Activated CD8-positive, alpha-beta T cell treated with anti-CD3 and anti-CD28 coated beads, Interleukin-2, amount 10 ng/mL, durations not matched to agents 7 days and 5 days (primary cell): ENCODE results near the gene SAFB2. TPM values are rescaled to one million over a fixed set of nuclear protein-coding genes. Genes with fewer than 3 reads are reported as not detected.

Experiments
- ATAC-seq: fragments of 150-1000 bp; cut with Tn5 transposase; one replicate; pipeline ENCODE4 v1.10.0; 2021; ENCODE audit warnings: moderate library complexity
- CTCF ChIA-PET: fragments of 350-600 bp; sonication (Branson Sonifier 250); formaldehyde crosslinking; loops from one replicate; lab custom pipeline; 2021; ENCODE audit warnings: antibody characterized with exemption; lab: Charles Lee
- POLR2A ChIA-PET: fragments of 350-600 bp; sonication (Branson Sonifier 250); formaldehyde crosslinking; loops from one replicate; lab custom pipeline; 2021; ENCODE audit warnings: antibody characterized with exemption; lab: Charles Lee
- DNase-seq: peaks from one replicate; pipeline ENCODE4 v3.0.0-alpha.2; 2020
- H3K27ac Mint-ChIP-seq: one replicate; pipeline ENCODE4 v1.8.0; 2021; ENCODE audit warnings: mild to moderate bottlenecking, mixed read lengths
- H3K27me3 Mint-ChIP-seq: one replicate; pipeline ENCODE4 v1.8.0; 2021; ENCODE audit warnings: low read depth, mixed read lengths
- H3K36me3 Mint-ChIP-seq: one replicate; pipeline ENCODE4 v1.8.0; 2021; ENCODE audit warnings: low read depth, mixed read lengths
- H3K4me1 Mint-ChIP-seq: one replicate; pipeline ENCODE4 v1.8.0; 2021; ENCODE audit warnings: low read depth, mixed read lengths
- H3K4me3 Mint-ChIP-seq: one replicate; pipeline ENCODE4 v1.8.0; 2021; ENCODE audit warnings: mild to moderate bottlenecking, mixed read lengths
- H3K9me3 Mint-ChIP-seq: one replicate; pipeline ENCODE4 v1.8.0; 2022; ENCODE audit warnings: mixed read lengths; ENCODE audit not compliant: insufficient read depth
- total RNA-seq, 2 experiments: library from RNA; stranded (reverse); gene quantifications; one replicate each; pipeline ENCODE4 v1.2.3, GENCODE V29; 2021

The SAFB2 gene
- total RNA-seq, 2 experiments from 2014 or later, result 84.2 to 96.6 TPM

GRCh38 chr19:5572556-5573286, 49.9 kb downstream of the SAFB2 start:
- Mint-ChIP-seq H3K36me3 (no peaks in the 10 kb centered on the region), H3K4me3 (no peak overlapping the region), H3K4me1 (no peaks in the 10 kb centered on the region), H3K9me3 (no peaks in the 10 kb centered on the region), H3K27me3 (no peaks in the 10 kb centered on the region), H3K27ac (no peak overlapping the region)
- DNase-seq (no peak), ATAC-seq (no peak)
- ChIA-PET POLR2A (interaction anchor here (0.6 kb wide), 1 partner anchor 850 kb away, joined by 3 read pairs; no protein-coding TSS in a partner anchor), CTCF (interaction anchor here (0.6 to 1.1 kb wide), 2 partner anchors 24 to 1620 kb away, joined by 3 to 4 read pairs; no protein-coding TSS in a partner anchor)

- no peak for ATAC-seq
- Mint-ChIP-seq H3K27ac (no peak overlapping the region), H3K4me3 (no peak overlapping the region), H3K9me3 (no peaks in the 10 kb centered on the region), H3K4me1 (no peaks in the 10 kb centered on the region), H3K36me3 (no peaks in the 10 kb centered on the region), H3K27me3 (no peaks in the 10 kb centered on the region)
- ChIA-PET POLR2A (no interaction called here), CTCF (no interaction called here)
- no peak for DNase-seq
These were observed 50.8 kb downstream of the SAFB2 start for GRCh38 chr19:5571777-5572176.

GRCh38 chr19:5567970-5568407, 54.6 kb downstream of the SAFB2 start:
- no peaks in the 10 kb centered on the region for H3K36me3 Mint-ChIP-seq
- CTCF ChIA-PET, result no interaction called here
- H3K27me3 Mint-ChIP-seq, result peaks cover 7% of the 10 kb centered on the region
- POLR2A ChIA-PET, result no interaction called here
- no peak overlapping the region for H3K4me3 Mint-ChIP-seq
- DNase-seq (no peak), ATAC-seq (no peak)
- no peaks in the 10 kb centered on the region for H3K4me1 Mint-ChIP-seq
- no peaks in the 10 kb centered on the region for H3K9me3 Mint-ChIP-seq
- H3K27ac Mint-ChIP-seq, result no peak overlapping the region

GRCh38 chr19:5567360-5567969, 55.1 kb downstream of the SAFB2 start, which contains the start of gene TINCR:
Gene TINCR (minus strand): TSS chr19:5567953.
- no peak within 1 kb of the TSS for H3K27ac Mint-ChIP-seq
- no peaks in the 10 kb centered on the region for H3K4me1 Mint-ChIP-seq
- no peak for ATAC-seq
- no peak for DNase-seq
- no peak within 1 kb of the TSS for H3K4me3 Mint-ChIP-seq
- no peaks in the 10 kb centered on the region for H3K36me3 Mint-ChIP-seq
- peaks cover 7% of the 10 kb centered on the region for H3K27me3 Mint-ChIP-seq
- no peaks in the 10 kb centered on the region for H3K9me3 Mint-ChIP-seq
- POLR2A ChIA-PET, result no interaction called here
- CTCF ChIA-PET, result no interaction called here

GRCh38 chr19:5564930-5565329, 57.6 kb downstream of the SAFB2 start:
- no peak for DNase-seq
- peaks cover 7% of the 10 kb centered on the region for H3K27me3 Mint-ChIP-seq
- ATAC-seq, result no peak
- no peaks in the 10 kb centered on the region for H3K4me1 Mint-ChIP-seq
- H3K9me3 Mint-ChIP-seq, result peaks cover 4% of the 10 kb centered on the region
- H3K36me3 Mint-ChIP-seq, result no peaks in the 10 kb centered on the region
- H3K4me3 Mint-ChIP-seq, result no peak overlapping the region
- POLR2A ChIA-PET, result no interaction called here
- CTCF ChIA-PET, result no interaction called here
- H3K27ac Mint-ChIP-seq, result no peak overlapping the region

GRCh38 chr19:5563935-5564612, 58.5 kb downstream of the SAFB2 start:
- no peak for ATAC-seq
- CTCF ChIA-PET, result no interaction called here
- DNase-seq, result no peak
- peaks cover 4% of the 10 kb centered on the region for H3K9me3 Mint-ChIP-seq
- H3K36me3 Mint-ChIP-seq, result no peaks in the 10 kb centered on the region
- H3K4me3 Mint-ChIP-seq, result no peak overlapping the region
- H3K27ac Mint-ChIP-seq, result no peak overlapping the region
- H3K27me3 Mint-ChIP-seq, result peaks cover 7% of the 10 kb centered on the region
- POLR2A ChIA-PET, result no interaction called here
- H3K4me1 Mint-ChIP-seq, result no peaks in the 10 kb centered on the region

- Mint-ChIP-seq H3K9me3 (peaks cover 4% of the 10 kb centered on the region), H3K36me3 (no peaks in the 10 kb centered on the region), H3K4me1 (no peaks in the 10 kb centered on the region), H3K27me3 (peaks cover 7% of the 10 kb centered on the region), H3K27ac (no peak overlapping the region), H3K4me3 (no peak overlapping the region)
- CTCF ChIA-PET, result no interaction called here
- DNase-seq (no peak), ATAC-seq (no peak)
- POLR2A ChIA-PET, result no interaction called here
These were observed 59.6 kb downstream of the SAFB2 start for GRCh38 chr19:5563008-5563431.

GRCh38 chr19:5562280-5562679, 60.3 kb downstream of the SAFB2 start:
- DNase-seq (no peak), ATAC-seq (no peak)
- ChIA-PET CTCF (no interaction called here), POLR2A (no interaction called here)
- peaks cover 4% of the 10 kb centered on the region for H3K9me3 Mint-ChIP-seq
- no peaks in the 10 kb centered on the region for H3K36me3 Mint-ChIP-seq
- no peak overlapping the region for H3K27ac Mint-ChIP-seq
- H3K4me3 Mint-ChIP-seq, result no peak overlapping the region
- peaks cover 7% of the 10 kb centered on the region for H3K27me3 Mint-ChIP-seq
- H3K4me1 Mint-ChIP-seq, result no peaks in the 10 kb centered on the region

- H3K4me1 Mint-ChIP-seq, result no peaks in the 10 kb centered on the region
- H3K36me3 Mint-ChIP-seq, result no peaks in the 10 kb centered on the region
- peaks cover 4% of the 10 kb centered on the region for H3K9me3 Mint-ChIP-seq
- H3K27me3 Mint-ChIP-seq, result peaks cover 7% of the 10 kb centered on the region
- ChIA-PET POLR2A (no interaction called here), CTCF (no interaction called here)
- no peak overlapping the region for H3K27ac Mint-ChIP-seq
- no peak overlapping the region for H3K4me3 Mint-ChIP-seq
- ATAC-seq (no peak), DNase-seq (no peak)
These were observed 61.0 kb downstream of the SAFB2 start for GRCh38 chr19:5561559-5561958.

GRCh38 chr19:5560156-5560555, 62.4 kb downstream of the SAFB2 start:
- Mint-ChIP-seq H3K27me3 (peaks cover 4% of the 10 kb centered on the region), H3K36me3 (no peaks in the 10 kb centered on the region)

GRCh38 chr19:5559804-5560133, 62.8 kb downstream of the SAFB2 start:
- ATAC-seq, result no peak
- no peaks in the 10 kb centered on the region for H3K4me1 Mint-ChIP-seq
- ChIA-PET POLR2A (no interaction called here), CTCF (no interaction called here)
- no peak for DNase-seq
- H3K4me3 Mint-ChIP-seq, result no peak overlapping the region
- peaks cover 4% of the 10 kb centered on the region for H3K9me3 Mint-ChIP-seq
- H3K36me3 Mint-ChIP-seq, result no peaks in the 10 kb centered on the region
- peaks cover 3% of the 10 kb centered on the region for H3K27me3 Mint-ChIP-seq
- H3K27ac Mint-ChIP-seq, result no peak overlapping the region

More at GRCh38 chr19:5560156-5560555, 62.4 kb downstream of the SAFB2 start:
- H3K27ac Mint-ChIP-seq, result no peak overlapping the region
- ATAC-seq (no peak), DNase-seq (no peak)
- ChIA-PET CTCF (no interaction called here), POLR2A (no interaction called here)
- H3K9me3 Mint-ChIP-seq, result peaks cover 4% of the 10 kb centered on the region
- H3K4me1 Mint-ChIP-seq, result no peaks in the 10 kb centered on the region
- no peak overlapping the region for H3K4me3 Mint-ChIP-seq

GRCh38 chr19:5558101-5558621, 64.4 kb downstream of the SAFB2 start:
- H3K36me3 Mint-ChIP-seq, result no peaks in the 10 kb centered on the region
- ChIA-PET CTCF (interaction anchor here (1.2 kb wide), 1 partner anchor 10 kb away, joined by 3 read pairs; no protein-coding TSS in a partner anchor), POLR2A (no interaction called here)
- H3K9me3 Mint-ChIP-seq, result peaks cover 4% of the 10 kb centered on the region
- no peak overlapping the region for H3K27ac Mint-ChIP-seq
- ATAC-seq, result no peak
- DNase-seq, result no peak
- no peak overlapping the region for H3K4me3 Mint-ChIP-seq
- H3K4me1 Mint-ChIP-seq, result no peaks in the 10 kb centered on the region
- peaks cover under 1% of the 10 kb centered on the region for H3K27me3 Mint-ChIP-seq
